MM.1S (cell line): Measurements from ENCODE around the gene CMTM3.

Source experiments
- CTCF ChIP-seq: fragments of 300-600 bp; sonication (generic); IDR thresholded peaks from 2 replicates; pipeline ENCODE4 v1.5.1; 2016; ENCODE audit warnings: antibody characterized with exemption, low read length, mixed read lengths
- EZH2 ChIP-seq: fragments of 300-600 bp; sonication (generic); optimal IDR thresholded peaks from 2 replicates; pipeline ENCODE3; 2017; ENCODE audit warnings: low read depth, mild to moderate bottlenecking, antibody characterized with exemption, low read length, mixed read lengths

- TF ChIP-seq CTCF (no peak), EZH2 (no peak)
Measured at GRCh38 chr16:66656547-66656946, 52.0 kb downstream of the CMTM3 start.
